Measurements from ENCODE around the gene KRT83.

GRCh38 chr12:52280319-52280795, 40.8 kb downstream of the KRT83 start:
- TF ChIP-seq CTCF (IDR thresholded peaks at IDR 0.05) = no peak
- no peak for TF ChIP-seq POLR2A (IDR thresholded peaks at IDR 0.05)
